T-helper 1 cell (primary cell): ENCODE measurements around the gene LAMA4.
"Not testable (repeated sequence)": the region's sequence is repeated elsewhere in the genome, so short reads cannot be mapped to it uniquely, and the experiment has no call there.

Experiments
- DNase-seq, 5 donors: peaks; one replicate each; pipeline ENCODE4 v3.0.0-alpha.2; 2012 to 2020

LAMA4 gene

GRCh38 chr6:112214739-112215269 lies 39.6 kb downstream of the LAMA4 start:
- no peak for DNase-seq

GRCh38 chr6:112210852-112211251 lies 43.5 kb downstream of the LAMA4 start:
- DNase-seq, result no peak

GRCh38 chr6:112209131-112209530 lies 45.2 kb downstream of the LAMA4 start:
- no peak for DNase-seq

GRCh38 chr6:112207776-112208175 lies 46.6 kb downstream of the LAMA4 start:
- DNase-seq, result no peak

GRCh38 chr6:112207131-112207530 lies 47.2 kb downstream of the LAMA4 start:
- DNase-seq, result no peak

- DNase-seq, result no peak
These were observed 48.3 kb downstream of the LAMA4 start for GRCh38 chr6:112206110-112206458.

- no peak for DNase-seq
These were observed 48.8 kb downstream of the LAMA4 start for GRCh38 chr6:112205427-112206109.

- no peak for DNase-seq
These were observed 50.0 kb downstream of the LAMA4 start for GRCh38 chr6:112204350-112204706.

GRCh38 chr6:112203577-112204349 lies 50.6 kb downstream of the LAMA4 start:
- DNase-seq, result no peak

GRCh38 chr6:112202639-112203341 lies 51.6 kb downstream of the LAMA4 start:
- DNase-seq, result no peak

GRCh38 chr6:112200185-112200914 lies 54.0 kb downstream of the LAMA4 start:
- not testable (repeated sequence) for DNase-seq

- no peak for DNase-seq
These were observed 55.4 kb downstream of the LAMA4 start for GRCh38 chr6:112199001-112199403.

- no peak for DNase-seq
These were observed 55.8 kb downstream of the LAMA4 start for GRCh38 chr6:112198582-112198981.

- no peak for DNase-seq
These were observed 56.7 kb downstream of the LAMA4 start for GRCh38 chr6:112197636-112198035.

- no peak for DNase-seq
These were observed 58.1 kb downstream of the LAMA4 start for GRCh38 chr6:112196306-112196705.

GRCh38 chr6:112195166-112195565 lies 59.2 kb downstream of the LAMA4 start:
- no peak for DNase-seq

- no peak for DNase-seq
These were observed 59.9 kb downstream of the LAMA4 start for GRCh38 chr6:112194511-112194910.

GRCh38 chr6:112193535-112194051 lies 60.8 kb downstream of the LAMA4 start:
- no peak for DNase-seq

GRCh38 chr6:112193117-112193516 lies 61.2 kb downstream of the LAMA4 start:
- no peak for DNase-seq

- DNase-seq, result no peak
These were observed 62.8 kb downstream of the LAMA4 start for GRCh38 chr6:112191509-112192020.

GRCh38 chr6:112190164-112190563 lies 64.2 kb downstream of the LAMA4 start:
- no peak for DNase-seq

- no peak for DNase-seq
These were observed 64.9 kb downstream of the LAMA4 start for GRCh38 chr6:112189494-112189893.
